Hematopoietic multipotent progenitor cell (in vitro differentiated cells): ENCODE measurements around the gene GKN1. TPM values are rescaled to one million over a fixed set of nuclear protein-coding genes. Genes with fewer than 3 reads are reported as not detected.
A peak's percentile ranks its signal among the peaks of the same experiment; 100 is the strongest.
"Not testable (repeated sequence)": the region's sequence is repeated elsewhere in the genome, so short reads cannot be mapped to it uniquely, and the experiment has no call there.

Experiments
- DNase-seq, 3 donors: peaks; one replicate each; pipeline ENCODE4 v3.0.0-alpha.2; 2011 to 2015; ENCODE audit warnings: low read depth in 2 of 3, low spot score in 2 of 3
- total RNA-seq: library from RNA; depleted of rRNA; stranded (reverse); fragments of >200 nt; gene quantifications from one replicate; pipeline ENCODE4 v1.2.3, GENCODE V29; 2012

The GKN1 gene
- total RNA-seq, 1 donor: not detected

DNA sequence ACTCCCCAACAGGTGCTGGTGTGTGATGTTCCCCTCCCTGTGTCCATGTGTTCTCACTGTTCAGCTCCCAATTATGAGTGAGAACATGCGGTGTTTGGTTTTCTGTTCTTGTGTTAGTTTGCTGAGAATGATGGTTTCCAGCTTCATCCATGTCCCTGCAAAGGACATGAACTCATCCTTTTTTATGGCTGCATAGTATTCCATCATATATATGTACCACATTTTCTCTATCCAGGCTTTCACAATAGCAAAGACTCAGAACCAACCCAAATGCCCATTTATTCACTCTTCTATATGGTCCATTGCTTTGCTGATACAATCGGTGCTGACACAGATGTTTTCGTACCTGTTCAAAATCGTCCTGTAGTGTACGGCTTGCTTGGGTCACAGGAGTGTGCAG lies 19.0 kb upstream of the GKN1 start:
- DNase-seq: not testable (repeated sequence)

GRCh38 chr2:68959001-68959400 lies 15.4 kb upstream of the GKN1 start:
- no peak for DNase-seq

DNA sequence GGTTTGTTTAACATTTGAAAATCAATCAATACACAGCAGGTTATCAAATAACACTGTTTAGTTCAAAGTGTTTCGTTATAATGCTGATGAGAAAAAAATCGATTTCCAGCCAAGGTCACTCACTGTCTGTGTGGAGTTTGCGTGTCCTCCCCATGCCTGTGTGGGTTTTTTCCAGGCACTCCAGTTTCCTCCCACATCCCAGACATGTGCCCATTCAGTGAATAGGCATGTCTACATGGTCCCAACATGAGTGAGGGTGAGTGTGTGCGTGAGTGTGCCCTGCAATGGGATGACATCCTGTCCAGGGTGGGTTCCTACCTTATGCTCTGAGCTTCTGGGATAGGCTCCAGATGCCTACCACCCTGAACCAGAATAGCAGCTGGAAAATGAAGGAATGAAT lies 13.1 kb upstream of the GKN1 start:
- no peak for DNase-seq

- DNase-seq: no peak
Observed at GRCh38 chr2:68964282-68964681, 10.2 kb upstream of the GKN1 start.

DNA sequence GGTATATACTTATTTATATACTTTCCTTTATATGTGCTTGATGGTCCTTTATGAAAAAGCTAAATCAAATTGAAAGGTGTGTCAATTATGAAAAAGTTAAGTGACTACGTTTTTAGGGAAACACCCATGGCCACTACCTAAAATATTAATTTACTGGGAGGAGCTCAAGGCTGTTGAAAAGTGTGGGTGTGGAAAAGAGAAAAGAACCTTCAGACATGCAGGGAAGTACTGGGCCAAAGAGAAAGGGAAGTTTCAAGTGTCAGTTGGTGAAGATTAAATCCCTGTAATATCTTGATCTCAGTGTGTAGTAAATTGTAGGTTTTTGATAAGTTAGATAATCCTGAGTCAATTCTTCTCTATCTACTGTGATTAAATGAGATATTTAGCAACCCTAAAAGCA lies 6.2 kb upstream of the GKN1 start:
- no peak for DNase-seq

DNA sequence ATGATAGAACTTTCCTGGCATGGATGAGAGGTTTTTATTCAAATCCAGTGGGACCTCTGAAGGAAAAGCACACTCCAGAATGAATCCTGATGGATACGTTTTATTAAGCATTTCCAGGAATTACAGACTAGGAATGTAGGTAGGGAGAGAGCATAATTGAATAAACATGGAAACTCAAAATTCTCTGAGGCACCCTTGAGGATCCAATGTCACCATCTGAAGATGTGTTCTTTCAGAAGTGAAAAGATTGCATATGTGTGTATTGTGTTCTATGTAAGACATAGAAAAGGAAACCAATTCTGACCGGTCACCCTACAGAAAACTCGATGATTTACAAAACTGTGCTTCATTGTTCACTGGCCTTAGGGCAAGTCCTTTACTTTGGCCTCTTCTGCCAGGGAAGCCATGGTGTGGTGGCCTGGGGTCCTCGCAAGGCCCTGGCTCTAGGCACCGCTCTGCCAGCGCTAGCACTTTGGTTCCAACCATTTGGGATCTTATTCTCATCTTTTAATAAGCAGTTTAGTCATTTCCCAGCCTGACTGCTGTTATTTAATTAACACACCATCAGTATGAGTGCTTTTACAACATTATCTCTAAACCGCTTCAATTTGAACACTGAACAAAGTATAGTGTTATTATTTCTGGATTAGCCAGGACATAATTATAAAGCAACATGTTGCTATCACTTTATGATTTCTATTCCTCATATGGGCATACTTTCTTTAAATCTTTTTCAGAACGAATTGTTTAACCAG lies 4.5 kb upstream of the GKN1 start:
- DNase-seq: no peak

GRCh38 chr2:68970566-68971265 lies 3.7 kb upstream of the GKN1 start:
- DNase-seq: no peak

DNA sequence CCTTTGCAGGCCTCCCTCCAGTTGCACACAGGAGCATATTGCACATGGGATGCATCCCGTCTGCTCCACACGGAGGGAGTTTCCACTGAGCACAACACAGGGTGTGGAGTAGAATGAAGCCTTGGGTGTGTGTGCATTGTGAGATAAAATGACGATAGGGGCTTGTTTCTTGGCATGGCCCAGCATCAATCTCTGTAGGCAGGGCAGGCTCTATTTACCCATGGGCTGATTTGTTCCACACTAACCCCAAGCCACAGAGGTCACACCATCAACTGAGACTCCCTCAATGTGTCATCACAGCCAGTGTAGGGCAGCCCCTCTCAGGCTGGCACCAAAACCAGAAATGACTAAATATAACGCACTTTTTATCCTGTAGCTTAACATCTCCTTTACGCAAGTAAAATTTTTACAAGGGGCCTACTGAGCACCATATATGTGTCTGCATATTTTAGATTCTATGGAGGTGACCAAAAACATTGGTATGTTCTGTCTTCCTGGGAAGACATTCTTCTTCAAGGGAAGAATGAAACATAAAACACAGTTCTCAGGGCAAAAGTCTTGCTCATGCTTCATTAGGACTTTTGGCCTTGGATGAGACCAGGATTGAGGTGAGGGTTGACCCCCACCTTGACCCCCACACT lies 2.7 kb upstream of the GKN1 start:
- DNase-seq: no peak

DNA sequence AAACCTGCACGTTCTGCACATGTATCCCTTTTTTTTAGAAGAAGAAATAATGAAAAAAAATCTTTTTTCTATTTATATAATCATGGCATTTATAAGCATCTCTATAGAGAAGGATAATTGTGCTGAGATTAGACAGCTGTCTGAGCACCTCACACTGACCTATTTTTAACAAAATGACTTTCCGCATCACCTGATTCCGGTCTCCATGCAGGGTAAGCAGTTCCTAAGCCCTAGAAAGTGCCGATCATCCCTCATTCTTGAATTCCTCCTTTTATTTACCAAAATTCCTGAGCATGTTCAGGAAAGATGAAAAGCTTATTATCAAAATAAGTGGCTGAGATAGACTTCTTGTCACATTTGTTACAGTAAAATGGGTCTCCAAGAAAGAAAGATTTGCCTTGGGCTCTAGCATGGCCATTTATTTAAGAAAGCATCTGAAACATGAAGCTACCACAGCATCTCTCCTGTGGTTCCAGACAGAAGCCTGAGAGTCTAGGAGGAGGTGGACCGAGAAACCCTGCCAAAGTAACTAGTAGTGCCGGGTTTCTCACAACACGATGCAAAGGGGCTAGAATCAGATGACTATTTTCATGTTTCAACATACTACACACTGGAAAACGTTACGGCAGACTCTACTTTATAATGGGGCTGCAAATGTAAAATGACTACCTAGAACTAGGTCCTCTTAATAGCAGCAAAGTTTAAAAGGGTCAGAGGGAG lies 670 bp downstream of the GKN1 start:
- DNase-seq: no peak

DNA sequence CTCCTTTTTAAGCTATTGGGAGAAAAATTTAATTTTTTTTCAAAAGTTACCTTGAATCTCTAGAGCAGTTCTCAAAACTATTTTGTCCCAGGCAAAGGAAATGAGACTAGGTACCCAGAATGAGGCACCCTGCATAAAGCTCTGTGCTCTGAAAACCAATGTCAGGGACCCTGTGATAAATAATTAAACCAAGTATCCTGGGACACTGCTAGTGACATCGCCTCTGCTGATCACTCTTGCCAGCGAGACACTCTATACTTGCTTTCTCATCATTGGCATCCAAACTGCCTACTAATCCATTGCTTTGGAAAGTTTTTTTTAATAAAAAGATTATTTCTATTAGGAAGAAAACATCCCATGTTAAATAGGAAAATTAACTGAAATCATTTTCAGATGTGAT lies 1.4 kb downstream of the GKN1 start:
- DNase-seq: no peak

GRCh38 chr2:68977453-68977852 lies 3.0 kb downstream of the GKN1 start:
- DNase-seq: no peak

DNA sequence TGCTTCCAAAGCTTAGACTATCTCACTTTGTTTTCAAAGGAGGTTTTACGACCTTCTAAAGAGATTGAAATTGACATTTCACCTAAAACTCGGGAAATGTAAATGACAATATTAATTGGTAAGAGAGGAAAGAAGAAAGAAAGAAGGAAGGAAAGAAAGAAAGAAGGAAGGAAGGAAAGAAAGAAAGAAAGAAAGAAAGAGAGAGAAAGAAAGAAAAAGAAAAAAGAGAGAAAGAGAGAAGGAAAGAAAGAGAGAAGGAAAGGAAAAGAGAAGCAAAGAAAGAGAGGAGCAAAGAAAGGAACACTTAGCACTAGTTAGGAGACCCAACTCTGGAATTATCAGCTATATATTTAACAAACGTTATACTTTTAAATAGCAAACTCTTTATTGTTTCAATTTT lies 3.7 kb downstream of the GKN1 start:
- DNase-seq: no peak

DNA sequence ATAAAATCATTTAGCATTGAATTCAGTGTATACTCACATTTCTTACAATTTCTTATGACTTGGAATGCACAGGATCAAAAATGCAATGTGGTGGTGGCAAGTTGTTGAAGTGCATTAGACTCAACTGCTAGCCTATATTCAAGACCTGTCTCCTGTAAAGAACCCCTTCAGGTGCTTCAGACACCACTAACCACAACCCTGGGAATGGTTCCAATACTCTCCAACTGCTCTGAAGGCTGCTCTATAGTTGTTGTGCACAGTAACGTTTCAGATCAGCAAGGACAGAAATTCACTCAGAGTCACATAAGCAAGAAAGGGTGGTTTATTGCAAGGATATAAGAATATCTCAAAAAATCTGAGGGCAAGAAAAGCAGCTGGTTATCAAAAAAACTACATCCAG lies 6.5 kb downstream of the GKN1 start:
- DNase-seq: peak in 1 of 3 donors; percentile 3

DNA sequence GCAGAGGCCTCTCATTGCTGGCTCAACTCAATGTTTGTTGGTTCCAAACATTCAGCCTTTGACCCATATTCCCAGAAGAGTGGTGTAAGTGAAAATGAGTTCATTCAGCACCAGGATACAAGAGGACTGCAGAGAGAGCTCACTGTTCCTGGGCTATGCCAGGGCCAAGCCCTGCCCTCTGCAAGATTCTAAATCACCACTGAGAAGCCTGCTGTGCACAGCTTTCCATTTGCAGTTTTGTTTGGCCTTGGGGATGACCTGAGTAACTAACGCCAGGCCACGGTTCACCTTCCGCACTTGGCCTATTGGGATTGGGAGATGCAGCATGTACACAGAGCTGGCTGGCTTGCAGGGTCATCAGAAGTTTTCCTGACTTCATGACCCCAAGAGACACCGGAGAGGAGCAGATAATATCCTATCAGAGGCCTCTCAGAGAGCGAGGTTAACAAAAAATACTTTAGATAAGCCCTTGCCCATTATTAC lies 12.6 kb downstream of the GKN1 start:
- DNase-seq: no peak

- DNase-seq: no peak
Observed at GRCh38 chr2:68989035-68989434, 14.6 kb downstream of the GKN1 start.

DNA sequence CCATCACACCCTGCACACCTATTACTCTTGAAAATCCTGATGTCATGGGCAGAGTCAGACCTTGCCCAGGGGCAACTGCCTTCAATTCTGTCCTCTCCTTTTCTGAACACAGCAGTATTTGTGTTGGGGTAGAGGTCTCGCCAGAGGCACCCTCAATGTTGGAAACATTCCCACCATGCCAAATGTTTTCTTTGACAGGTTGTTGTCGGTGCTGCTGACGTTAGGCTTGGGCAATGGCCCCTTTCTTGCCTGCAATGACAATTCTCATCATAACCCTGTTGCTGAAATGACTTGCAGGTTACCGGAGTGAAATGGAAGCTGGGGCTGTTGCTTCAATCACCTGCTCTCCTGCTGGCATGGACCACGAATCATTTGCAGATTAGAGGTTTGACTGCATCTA lies 17.9 kb downstream of the GKN1 start:
- DNase-seq: no peak

DNA sequence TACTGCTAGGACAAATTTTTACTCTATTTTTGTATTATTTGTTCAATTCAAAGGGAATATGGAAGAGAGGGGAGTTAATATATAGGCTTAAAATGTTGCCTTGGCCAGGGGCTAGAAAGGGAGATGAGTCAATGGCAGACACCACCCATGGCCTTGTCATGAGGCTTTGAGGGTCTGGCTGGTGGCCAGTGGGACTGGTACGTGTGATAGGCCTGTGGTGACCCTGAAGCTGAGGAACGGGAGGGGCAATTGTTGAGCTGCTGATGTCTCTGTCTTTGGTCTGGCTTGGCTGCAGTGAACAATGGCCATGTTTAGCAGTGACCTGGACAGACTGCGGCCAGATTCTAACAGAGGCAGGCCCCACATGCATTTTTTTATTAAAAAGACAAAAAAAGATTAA lies 18.5 kb downstream of the GKN1 start:
- no peak for DNase-seq

GRCh38 chr2:68993660-68994059 lies 19.2 kb downstream of the GKN1 start:
- DNase-seq: no peak

DNA sequence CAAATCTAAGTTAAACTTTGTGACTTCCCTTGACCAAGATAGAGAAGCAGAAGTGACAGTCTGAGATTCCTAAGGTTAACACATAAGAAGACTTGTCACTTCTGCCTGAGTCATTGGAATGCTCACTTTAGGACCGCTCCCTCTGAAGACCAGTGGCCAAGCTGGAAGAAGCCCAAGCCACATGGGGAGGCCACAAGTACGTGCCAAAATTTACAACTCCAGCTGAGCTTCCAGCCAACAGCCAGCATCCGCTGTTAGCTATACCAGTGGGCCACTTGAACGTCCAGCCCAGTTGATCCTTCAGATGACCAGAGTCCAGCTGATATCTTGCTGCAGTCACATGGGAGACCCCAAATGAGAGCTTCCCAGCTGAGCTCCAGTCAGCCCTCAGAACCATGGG lies 20.4 kb downstream of the GKN1 start:
- no peak for DNase-seq

GRCh38 chr2:68995916-68996315 lies 21.5 kb downstream of the GKN1 start:
- DNase-seq: no peak

DNA sequence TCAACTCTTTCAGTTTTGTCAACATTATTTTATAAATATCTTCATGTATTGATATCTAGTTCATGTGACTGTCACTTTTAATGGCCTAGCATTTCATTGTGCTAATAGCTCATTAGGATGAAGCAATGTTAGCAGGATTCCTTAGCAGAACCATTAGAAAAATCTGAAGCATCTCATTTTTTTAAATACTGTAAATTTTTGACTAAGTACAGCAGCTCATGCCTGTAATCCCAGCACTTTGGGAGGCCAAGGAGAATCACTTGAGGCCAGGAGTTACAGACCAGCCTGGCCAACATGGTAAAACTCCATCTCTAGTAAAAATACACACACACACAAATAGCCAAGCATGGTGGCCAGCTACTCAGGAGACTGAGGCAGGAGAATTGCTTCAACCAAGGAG lies 23.0 kb downstream of the GKN1 start:
- DNase-seq: no peak
